NCI-H1436 treated with DMSO at 0.1 percent for 48 hours (cell line): ENCODE data around the gene CDH4.

Experiments
- DNase-seq: peaks from one replicate; lab custom pipeline; 2025; lab: John Stamatoyannopoulos, UW

The CDH4 gene

GRCh38 chr20:61790116-61790827, 538.2 kb downstream of the CDH4 start:
- no peak for DNase-seq

GRCh38 chr20:61791995-61792394, 539.9 kb downstream of the CDH4 start:
- DNase-seq: no peak

DNA sequence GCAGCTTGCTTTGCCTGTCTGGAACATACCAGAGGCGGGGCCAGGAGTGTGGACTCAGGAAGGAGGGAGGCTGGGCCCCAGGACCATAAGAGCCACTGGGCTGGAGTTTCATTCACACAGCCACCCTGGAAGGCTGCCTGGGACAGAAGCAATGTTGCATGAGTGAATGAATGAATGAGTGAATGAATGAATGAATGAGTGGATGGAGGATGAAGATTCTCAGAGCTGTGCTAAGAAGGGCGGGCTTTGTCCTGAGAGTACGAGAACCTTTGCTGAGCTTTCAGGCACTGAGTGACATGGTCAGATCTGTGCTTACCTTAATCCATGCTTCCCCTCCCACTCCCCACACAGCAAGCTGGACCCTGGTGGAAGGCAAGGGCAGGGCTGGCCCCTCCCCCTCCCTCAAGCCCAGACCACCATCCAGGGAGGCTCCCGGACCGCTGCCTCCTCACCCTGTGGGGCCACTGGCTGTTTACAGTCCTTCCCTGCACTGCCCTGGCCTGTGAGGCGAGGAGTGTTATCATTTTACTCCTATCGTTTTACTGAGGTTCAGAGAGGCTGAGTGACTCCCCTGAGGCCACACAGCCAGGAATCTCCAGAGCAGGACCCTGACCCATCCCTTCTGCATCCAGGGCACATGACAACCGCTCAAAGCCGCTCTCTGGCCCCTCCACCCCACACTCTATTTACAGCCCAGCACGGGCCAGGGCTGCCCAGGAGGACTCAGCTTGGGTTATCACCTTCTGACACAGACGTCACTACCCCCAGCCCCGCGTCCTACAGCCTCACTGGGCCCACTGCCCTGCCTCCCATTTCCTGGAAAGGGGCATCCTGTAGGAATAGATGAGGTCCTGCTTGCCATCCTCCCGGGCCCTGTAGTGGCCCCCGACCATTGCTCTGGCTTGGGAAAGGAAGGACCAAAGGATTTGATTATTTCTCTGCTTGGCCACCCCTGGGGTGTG, 543.9 kb downstream of the CDH4 start:
- no peak for DNase-seq

DNA sequence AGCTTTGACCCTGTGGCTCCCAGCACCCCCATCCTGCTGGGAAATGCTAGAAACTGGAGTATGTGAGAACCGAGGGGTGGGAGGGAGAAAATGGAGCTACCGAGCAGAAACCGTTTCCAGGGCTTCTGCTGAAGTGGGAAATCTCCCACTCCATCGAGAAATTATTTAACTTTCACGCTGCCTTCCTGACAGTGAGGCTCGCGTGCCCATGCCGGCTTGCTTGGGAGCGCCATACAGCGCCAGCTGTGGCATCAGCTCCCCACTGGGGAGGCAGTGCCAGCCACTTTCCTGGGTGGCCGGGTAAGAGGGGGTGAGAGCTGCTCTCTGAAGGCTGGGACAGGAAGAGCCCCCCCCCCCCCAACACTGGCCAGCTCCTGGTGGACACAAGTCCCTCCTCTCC, 544.7 kb downstream of the CDH4 start:
- no peak for DNase-seq

DNA sequence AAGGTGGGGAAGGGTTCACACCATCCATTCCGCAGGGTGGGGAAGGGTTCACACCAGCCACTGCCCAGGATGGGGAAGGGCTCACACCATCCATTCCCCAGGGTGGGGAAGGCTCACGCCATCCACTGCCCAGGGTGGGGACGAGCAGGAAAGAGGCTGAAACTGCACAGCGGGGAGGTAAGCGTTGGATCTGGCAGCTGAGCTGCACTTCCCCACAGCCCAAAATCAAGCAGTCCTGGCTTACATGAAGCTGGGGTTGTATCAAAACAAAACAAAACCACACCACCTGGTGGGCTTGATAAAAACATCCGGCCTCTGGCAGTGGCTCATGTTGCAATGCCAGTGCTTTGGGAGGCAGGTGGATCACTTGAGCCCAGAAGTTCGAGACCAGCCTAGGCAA, 545.1 kb downstream of the CDH4 start:
- no peak for DNase-seq

- no peak for DNase-seq
These were observed 545.9 kb downstream of the CDH4 start for GRCh38 chr20:61797971-61798411.

- DNase-seq: no peak
These were observed 546.6 kb downstream of the CDH4 start for GRCh38 chr20:61798632-61799031.

DNA sequence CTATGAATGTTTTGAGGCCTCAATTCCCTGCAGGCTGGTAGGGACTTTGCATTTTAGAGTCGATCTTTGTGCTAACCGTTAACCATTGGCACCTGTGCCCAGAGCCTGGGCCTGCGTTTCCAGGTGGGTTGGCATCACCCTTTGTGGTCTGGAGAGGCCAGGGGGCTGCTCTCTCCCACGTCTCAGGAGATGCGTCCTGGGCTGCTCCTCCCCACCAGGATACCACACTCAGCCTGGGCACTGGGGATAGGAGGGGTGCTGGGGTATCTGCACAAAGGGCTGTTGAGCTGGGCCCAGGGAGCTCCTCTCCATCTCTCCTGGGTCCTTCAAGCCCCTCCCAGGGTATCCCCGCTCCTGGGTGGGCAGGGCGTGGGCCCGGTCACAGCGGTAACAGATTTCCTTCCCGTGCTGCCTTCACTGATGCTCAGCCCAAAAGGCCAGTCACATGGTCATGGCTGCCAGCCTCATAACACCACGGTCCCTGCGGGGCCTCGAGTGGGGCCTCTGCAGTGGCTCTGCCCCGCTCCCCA, 547.4 kb downstream of the CDH4 start:
- DNase-seq: no peak

GRCh38 chr20:61799928-61800327, 547.9 kb downstream of the CDH4 start:
- no peak for DNase-seq

DNA sequence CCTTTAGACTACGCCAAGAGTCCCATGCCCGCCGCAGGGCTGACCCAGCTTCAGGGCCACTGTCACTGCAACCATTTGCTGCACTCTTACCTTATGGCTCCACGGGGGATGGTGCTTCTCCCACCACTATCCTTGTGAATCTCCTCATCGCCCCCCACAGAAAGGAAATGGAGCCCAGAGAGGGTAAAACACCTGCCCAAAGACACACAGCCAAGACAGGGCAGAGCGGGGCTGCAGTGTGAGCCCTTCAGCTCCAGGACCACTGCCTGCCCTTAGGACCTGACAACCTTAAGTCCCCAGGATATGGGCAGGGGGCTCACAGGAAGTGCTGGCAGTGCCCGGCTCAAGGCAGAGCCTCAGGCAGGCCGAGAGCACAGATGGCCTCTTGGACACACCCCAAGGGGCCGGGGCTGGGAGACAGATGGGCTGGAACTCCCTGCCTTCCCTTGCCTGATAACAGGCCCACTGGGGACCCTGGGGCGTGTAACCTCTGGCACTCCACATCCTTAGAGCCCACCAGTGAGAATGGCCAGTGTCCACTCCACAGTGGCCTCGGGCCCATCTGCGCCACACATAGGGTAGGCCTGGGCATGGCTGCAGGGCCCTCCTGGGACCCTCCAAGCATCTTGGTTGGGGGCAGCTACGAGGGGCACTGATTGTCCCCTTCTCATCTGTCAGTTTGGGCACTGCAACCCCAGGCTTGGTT, 548.5 kb downstream of the CDH4 start:
- no peak for DNase-seq

DNA sequence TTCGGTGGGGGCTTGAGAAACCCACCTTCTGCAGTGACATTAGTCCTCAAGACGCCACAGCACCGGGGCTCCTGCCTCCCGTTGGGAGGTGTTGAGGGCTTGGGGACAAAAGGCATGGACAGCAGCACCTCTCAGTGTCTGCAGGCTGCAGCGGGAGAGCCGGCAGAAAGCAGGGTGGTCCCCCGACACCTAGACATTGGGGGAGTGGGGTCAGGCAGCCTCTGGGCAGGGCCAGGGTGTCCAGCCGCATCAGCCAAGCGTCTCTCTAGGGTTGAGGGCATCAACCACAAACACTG, 549.0 kb downstream of the CDH4 start:
- no peak for DNase-seq

DNA sequence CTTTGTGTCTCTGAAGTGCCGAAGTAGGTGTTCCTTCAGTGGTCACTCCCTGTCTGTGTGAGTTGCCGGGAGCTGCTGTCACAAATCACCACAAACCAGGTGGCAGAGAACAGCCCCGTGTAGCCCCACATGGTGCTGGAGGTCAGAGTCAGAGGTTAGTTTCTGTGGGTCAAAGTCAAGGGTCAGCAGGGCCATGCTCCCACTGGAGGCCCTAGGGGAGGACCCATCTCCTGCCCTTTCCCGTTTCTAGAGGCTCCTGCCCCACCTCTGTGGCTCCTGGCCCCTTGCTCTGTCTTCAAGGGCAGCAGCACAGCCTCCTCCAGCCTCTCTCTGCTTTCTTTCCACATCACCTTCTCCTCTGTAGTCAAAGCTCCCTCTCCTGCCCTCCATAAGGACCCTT, 549.4 kb downstream of the CDH4 start:
- DNase-seq: no peak

DNA sequence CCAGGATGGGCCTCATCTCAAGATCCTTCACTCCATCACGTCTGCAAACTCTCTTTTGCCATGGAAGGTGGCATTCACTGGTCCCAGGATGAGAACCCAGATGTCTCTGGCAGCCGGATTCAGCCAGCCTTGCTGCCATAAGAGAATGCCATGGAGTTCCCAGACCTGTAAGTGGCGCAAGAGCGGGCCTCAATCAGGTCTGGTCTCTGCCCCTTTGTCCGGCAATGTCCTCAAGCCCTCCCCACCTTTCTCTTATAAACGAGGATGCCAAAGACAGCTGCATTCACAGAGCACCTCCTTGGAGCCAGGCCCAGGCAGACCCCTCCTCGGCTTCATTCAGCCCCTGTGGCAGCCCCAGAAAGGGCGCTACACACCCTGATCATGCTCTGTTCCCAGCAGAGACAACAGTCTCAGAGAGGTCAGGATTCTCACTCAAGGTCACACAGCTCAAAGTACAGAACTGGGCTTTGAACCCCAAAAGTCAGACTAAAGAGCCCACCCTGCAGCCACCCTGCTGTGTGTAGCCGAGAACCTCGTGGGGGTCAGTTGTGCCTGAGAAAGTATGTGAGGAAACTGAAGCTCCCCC, 549.9 kb downstream of the CDH4 start:
- DNase-seq: no peak

GRCh38 chr20:61802721-61803311, 550.8 kb downstream of the CDH4 start:
- no peak for DNase-seq

DNA sequence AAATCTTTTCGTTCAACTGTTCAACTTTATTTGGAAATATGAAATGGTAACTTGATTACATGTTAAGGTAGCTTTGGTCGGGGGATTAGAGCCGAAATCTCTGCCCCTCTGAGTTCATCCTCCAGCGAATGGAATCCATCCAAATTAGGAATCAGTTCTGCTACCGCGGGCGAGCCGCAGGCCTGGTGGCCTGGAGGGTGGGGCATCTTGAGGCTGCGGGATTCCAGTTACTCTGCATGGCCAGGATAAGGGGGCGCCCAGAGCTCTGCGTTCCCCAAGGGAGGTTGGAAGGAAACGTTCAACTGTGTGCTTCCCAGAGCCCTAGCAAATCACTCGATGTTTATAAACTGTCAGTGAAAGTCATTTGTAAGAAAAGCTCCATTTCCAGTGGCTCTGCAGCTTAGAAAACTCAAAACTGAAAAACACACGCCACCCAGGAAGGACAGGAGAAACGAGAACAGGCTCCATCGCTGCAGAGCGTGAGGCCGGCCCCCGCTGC, 551.4 kb downstream of the CDH4 start:
- DNase-seq: no peak

DNA sequence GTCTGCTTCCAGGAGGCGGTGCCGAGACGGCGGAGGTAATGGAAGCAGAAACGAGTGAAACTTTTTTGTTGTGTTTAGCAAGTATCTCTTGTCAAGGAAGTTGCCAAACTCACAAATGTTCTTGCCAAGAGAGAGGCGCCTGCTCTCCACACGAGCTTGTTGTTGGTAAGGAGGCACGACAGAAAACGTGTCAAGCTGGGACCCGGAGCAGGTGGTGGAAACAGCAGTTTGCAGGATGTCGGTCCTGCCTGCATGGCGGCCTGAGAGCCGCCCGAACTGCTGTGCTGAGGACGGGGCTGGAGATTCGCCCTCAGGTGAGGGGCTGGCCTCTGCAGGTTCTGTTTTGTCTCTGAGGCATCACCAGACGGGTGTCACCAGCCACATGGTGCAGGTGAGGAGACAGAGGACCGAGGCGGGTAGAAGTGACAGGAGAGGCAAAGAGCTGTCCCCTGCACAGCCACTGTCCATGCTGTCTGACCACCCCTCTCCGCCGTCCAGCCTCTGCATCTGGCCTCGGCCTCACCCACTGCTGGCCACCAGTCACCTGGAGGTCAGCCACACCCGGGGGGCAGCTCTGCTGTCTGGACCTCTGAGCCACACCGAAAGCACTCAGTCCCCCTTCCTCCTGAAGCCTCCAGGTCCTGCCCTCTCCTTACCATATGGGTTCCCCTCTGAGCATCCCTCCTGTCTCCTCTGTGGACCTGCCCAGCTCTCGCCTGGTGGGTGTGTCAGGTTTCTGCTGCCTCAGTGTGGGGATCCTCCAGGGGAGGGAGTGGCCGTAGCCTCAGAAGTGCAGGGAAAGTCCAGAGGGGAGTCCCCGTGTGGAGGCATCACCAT, 552.1 kb downstream of the CDH4 start:
- DNase-seq: no peak

DNA sequence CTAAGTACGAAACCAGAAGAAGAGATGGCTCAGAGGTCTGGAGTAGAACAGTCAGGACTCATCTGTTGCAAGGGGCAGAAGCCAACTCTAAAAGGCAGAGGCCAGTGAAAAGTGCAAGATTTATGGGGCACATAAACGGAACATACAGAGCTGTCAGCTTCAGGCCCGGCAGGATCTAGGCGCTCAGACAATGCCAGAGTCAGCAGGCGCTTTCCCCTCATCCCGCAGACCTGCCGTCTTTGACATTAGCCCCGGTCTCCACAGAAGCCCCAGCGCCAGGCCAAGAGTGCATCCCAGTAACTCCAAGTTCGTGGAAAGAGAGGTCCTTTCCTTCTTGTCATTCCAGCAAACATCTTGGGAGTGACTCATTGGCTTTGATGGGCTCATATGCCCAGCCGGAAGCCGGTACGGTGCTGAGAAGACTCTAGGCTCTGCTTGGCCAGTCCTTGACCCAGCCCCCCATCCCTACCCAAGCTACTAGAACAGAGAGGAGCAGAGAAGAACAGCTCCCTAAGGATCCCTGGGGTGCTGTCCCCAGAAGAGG, 552.8 kb downstream of the CDH4 start:
- DNase-seq: no peak

DNA sequence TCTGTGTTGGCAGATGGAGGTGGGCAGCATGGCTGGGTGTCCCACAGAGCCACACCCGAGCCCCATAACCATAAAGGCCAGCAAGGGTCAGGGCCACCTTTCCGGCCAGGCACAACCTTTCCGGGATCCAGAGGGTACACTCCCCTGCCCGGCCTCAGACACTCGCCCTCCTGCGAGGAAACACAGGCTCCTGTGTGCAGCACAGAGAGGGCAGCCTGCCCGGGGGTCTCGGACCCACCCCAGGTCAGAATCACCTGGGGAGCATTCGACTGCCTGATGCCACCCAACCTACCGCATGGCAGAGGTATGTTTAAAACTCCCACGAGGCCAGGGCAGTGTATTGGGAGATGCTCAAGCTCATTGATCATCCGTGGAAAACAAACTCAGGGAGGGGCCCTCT, 553.3 kb downstream of the CDH4 start:
- no peak for DNase-seq

GRCh38 chr20:61805781-61806180, 553.7 kb downstream of the CDH4 start:
- DNase-seq: no peak

DNA sequence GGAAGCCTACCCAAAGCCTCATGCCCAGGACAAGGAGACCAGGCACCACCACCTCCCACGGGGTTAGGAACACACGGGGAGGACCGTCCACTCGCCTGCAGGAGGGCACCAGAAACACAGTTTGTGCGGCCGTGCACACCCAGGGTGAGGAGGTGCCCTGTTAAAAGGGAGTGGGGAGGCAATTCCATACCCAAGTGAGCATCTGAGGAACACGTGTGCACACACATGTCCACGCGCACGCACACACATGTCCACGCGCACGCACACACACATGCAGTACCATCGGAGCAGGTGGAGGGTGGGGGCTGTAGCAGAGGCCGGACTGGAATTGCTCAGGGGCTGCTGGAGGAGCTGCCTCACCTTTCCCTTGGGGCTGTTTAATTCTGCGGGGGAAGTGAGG, 554.3 kb downstream of the CDH4 start:
- no peak for DNase-seq
